ENCODE measurements around the gene YIPF4. TPM values are rescaled to one million over a fixed set of nuclear protein-coding genes. Genes with fewer than 3 reads are reported as not detected.

YIPF4 gene
- total and polyA plus RNA-seq, 2 donors (not counting 3 experiments of a cell fraction or from before 2014, with no cell fraction given), result 8.6 to 40.1 TPM

- DNase-seq (ENCODE audit: low read depth, low spot score) (no peak), FAIRE-seq (no peak)
- no peaks in the 10 kb centered on the region for H3K9me3 ChIP-seq (replicated peaks; ENCODE audit: control insufficient read depth, insufficient read depth, low read length)
- H3K79me2 ChIP-seq (ENCODE audit: control insufficient read depth, insufficient read depth, low read length), result no peaks in the 10 kb centered on the region
- H2AFZ ChIP-seq (ENCODE audit: low read depth, low read length), result no peak overlapping the region
- H3K27me3 ChIP-seq (ENCODE audit: control insufficient read depth in 2 of 2, insufficient read depth in 2 of 2, low read length in 2 of 2), result no peaks in the 10 kb centered on the region
- TF ChIP-seq MAX (IDR thresholded peaks at IDR 0.05; ENCODE audit: insufficient read depth, insufficient read length) (no peak), POLR2AphosphoS5 (IDR thresholded peaks at IDR 0.05; ENCODE audit: insufficient read depth, low read depth, low read length) (no peak), JUN (IDR thresholded peaks at IDR 0.05; ENCODE audit: borderline replicate concordance, insufficient read depth, insufficient read length, low read depth) (no peak), MYC (IDR thresholded peaks at IDR 0.05; ENCODE audit: low read depth, low read length) (no peak), CTCF (IDR thresholded peaks at IDR 0.05; ENCODE audit: extremely low read depth in 1 of 2, insufficient read depth in 1 of 2, low read depth in 1 of 2, low read length in 2 of 2) (no peak), POLR2A (IDR thresholded peaks at IDR 0.05; ENCODE audit: low read depth, low read length) (no peak), EZH2 (IDR thresholded peaks at IDR 0.05; ENCODE audit: borderline replicate concordance, low read depth, low read length, severe bottlenecking) (no peak), GATA2 (IDR thresholded peaks at IDR 0.05; ENCODE audit: insufficient read depth, insufficient read length, low read depth, low read length) (no peak), FOS (IDR thresholded peaks at IDR 0.05; ENCODE audit: borderline replicate concordance, insufficient read depth, low read length) (no peak)
- no peaks in the 10 kb centered on the region for H4K20me1 ChIP-seq (replicated peaks; ENCODE audit: control insufficient read depth, extremely low read depth, insufficient read depth, low read length)
- dilution Hi-C loops (cut with MboI; ENCODE audit: extremely low pct_ligation_motif_present, low sequenced_read_pairs) (no loop called here), intact Hi-C loops (cut with micrococcal nuclease) (no loop called here)
- no peak overlapping the region for H3K27ac ChIP-seq (ENCODE audit: insufficient read depth, low read depth, low read length)
- H3K9me1 ChIP-seq (replicated peaks; ENCODE audit: control insufficient read depth, extremely low read depth, insufficient read depth, low read length), result no peaks in the 10 kb centered on the region
- ChIA-PET CTCF (no interaction called here), POLR2A (no interaction called here)
- H3K4me2 ChIP-seq (ENCODE audit: insufficient read depth, low read length), result no peak overlapping the region
- H3K4me3 ChIP-seq (replicated peaks in 1 of 3; ENCODE audit: insufficient read depth in 1 of 3, low read depth in 1 of 3, low read length in 3 of 3), result no peak overlapping the region
- no peaks in the 10 kb centered on the region for H3K36me3 ChIP-seq (ENCODE audit: control insufficient read depth in 2 of 2, extremely low read depth in 1 of 2, insufficient read depth in 2 of 2, low read length in 2 of 2)
- H3K9ac ChIP-seq (replicated peaks; ENCODE audit: extremely low read depth, insufficient read depth, low read length), result no peak overlapping the region
- no TSS peak for BruUV-seq (replicated peaks)
- no peaks in the 10 kb centered on the region for H3K4me1 ChIP-seq (ENCODE audit: control insufficient read depth, extremely low read depth, insufficient read depth, low read length)
These were observed 30.8 kb upstream of the YIPF4 start for GRCh38 chr2:32246911-32247310.

Data from endothelial cell of umbilical vein (primary cell).